ENCODE data around the gene SGCA. TPM values are rescaled to one million over a fixed set of nuclear protein-coding genes. Genes with fewer than 3 reads are reported as not detected.

Gene SGCA
- polyA plus RNA-seq, 1 donor (not counting 4 experiments of a cell fraction or from before 2014, with no cell fraction given), result not detected

- Histone ChIP-seq H3K36me3 (ENCODE audit: control insufficient read depth in 2 of 2, extremely low read depth in 1 of 2, insufficient read depth in 2 of 2, low read length in 2 of 2) (no peaks in the 10 kb centered on the region), H3K27me3 (ENCODE audit: control insufficient read depth, extremely low read depth, insufficient read depth, low read length) (no peaks in the 10 kb centered on the region), H4K20me1 (ENCODE audit: control insufficient read depth, extremely low read depth, insufficient read depth, low read length) (no peaks in the 10 kb centered on the region), H3K4me1 (ENCODE audit: control insufficient read depth, extremely low read depth, insufficient read depth, low read length) (peaks cover 31% of the 10 kb centered on the region), H2AFZ (ENCODE audit: control insufficient read depth, low read length) (peak overlapping the region; percentile 66), H3K9ac (ENCODE audit: control insufficient read depth, extremely low read depth, insufficient read depth, low read length) (peak overlapping the region; percentile 71), H3K4me2 (ENCODE audit: control insufficient read depth, extremely low read depth, insufficient read depth, low read depth, low read length) (peak overlapping the region; percentile 71), H3K9me1 (ENCODE audit: control insufficient read depth, extremely low read depth, insufficient read depth, low read length) (no peaks in the 10 kb centered on the region), H3K27ac (ENCODE audit: control insufficient read depth, insufficient read depth, low read length) (peak overlapping the region; percentile 87), H3K79me2 (ENCODE audit: control insufficient read depth, insufficient read depth, low read length) (no peaks in the 10 kb centered on the region), H3K4me3 (ENCODE audit: control insufficient read depth in 2 of 3, extremely low read depth in 1 of 3, insufficient read depth in 2 of 3, low read depth in 1 of 3, low read length in 3 of 3) (peak overlapping the region in 1 of 3 experiments; percentile 26), H3K9me3 (ENCODE audit: control insufficient read depth, low read depth, low read length) (no peaks in the 10 kb centered on the region)
- dilution Hi-C loops (cut with MboI; ENCODE audit: extremely low pct_ligation_motif_present, low sequenced_read_pairs), result no loop called here
- TF ChIP-seq CTCF (optimal IDR thresholded peaks at IDR 0.05 in 1 of 3, IDR thresholded peaks at IDR 0.05 in 1 of 3, conservative IDR thresholded peaks at IDR 0.05 in 1 of 3; ENCODE audit: extremely low read depth in 1 of 3, insufficient read depth in 2 of 3, low read length in 3 of 3), result no peak
- no peak for TF ChIP-seq EZH2 (IDR thresholded peaks at IDR 0.05; ENCODE audit: low read length)
- DNase-seq (ENCODE audit: low read depth, low spot score) (no peak), FAIRE-seq (peak; percentile 48)
Observed at GRCh38 chr17:50177476-50177875, 11.7 kb downstream of the SGCA start.

- Histone ChIP-seq H3K4me1 (ENCODE audit: control insufficient read depth, extremely low read depth, insufficient read depth, low read length) (peaks cover 31% of the 10 kb centered on the region), H3K27ac (ENCODE audit: control insufficient read depth, insufficient read depth, low read length) (peak overlapping the region; percentile 87), H3K4me2 (ENCODE audit: control insufficient read depth, extremely low read depth, insufficient read depth, low read depth, low read length) (peak overlapping the region; percentile 71), H3K9me3 (ENCODE audit: control insufficient read depth, low read depth, low read length) (no peaks in the 10 kb centered on the region), H3K9me1 (ENCODE audit: control insufficient read depth, extremely low read depth, insufficient read depth, low read length) (no peaks in the 10 kb centered on the region), H3K36me3 (ENCODE audit: control insufficient read depth in 2 of 2, extremely low read depth in 1 of 2, insufficient read depth in 2 of 2, low read length in 2 of 2) (no peaks in the 10 kb centered on the region), H4K20me1 (ENCODE audit: control insufficient read depth, extremely low read depth, insufficient read depth, low read length) (no peaks in the 10 kb centered on the region), H3K9ac (ENCODE audit: control insufficient read depth, extremely low read depth, insufficient read depth, low read length) (peak overlapping the region; percentile 71), H3K79me2 (ENCODE audit: control insufficient read depth, insufficient read depth, low read length) (no peaks in the 10 kb centered on the region), H2AFZ (ENCODE audit: control insufficient read depth, low read length) (peak overlapping the region; percentile 66), H3K27me3 (ENCODE audit: control insufficient read depth, extremely low read depth, insufficient read depth, low read length) (no peaks in the 10 kb centered on the region), H3K4me3 (ENCODE audit: control insufficient read depth in 2 of 3, extremely low read depth in 1 of 3, insufficient read depth in 2 of 3, low read depth in 1 of 3, low read length in 3 of 3) (peak overlapping the region in 1 of 3 experiments; percentile 26)
- peak; percentile 98 for DNase-seq (ENCODE audit: low read depth, low spot score)
- peak; percentile 47 to 84 (median 60) for TF ChIP-seq CTCF (optimal IDR thresholded peaks at IDR 0.05 in 1 of 3, IDR thresholded peaks at IDR 0.05 in 1 of 3, conservative IDR thresholded peaks at IDR 0.05 in 1 of 3; ENCODE audit: extremely low read depth in 1 of 3, insufficient read depth in 2 of 3, low read length in 3 of 3)
- no peak for TF ChIP-seq EZH2 (IDR thresholded peaks at IDR 0.05; ENCODE audit: low read length)
- dilution Hi-C loops (cut with MboI; ENCODE audit: extremely low pct_ligation_motif_present, low sequenced_read_pairs), result no loop called here
- FAIRE-seq, result peak; percentile 84
Observed at GRCh38 chr17:50177983-50178834, 12.4 kb downstream of the SGCA start.

Measured in keratinocyte (primary cell).